Endothelial cell of umbilical vein (primary cell): Measurements from ENCODE around the gene NSFL1C.

Experiments
- EZH2 ChIP-seq: IDR thresholded peaks from 2 replicates; pipeline ENCODE4 v1.6.1; 2012; ENCODE audit warnings: borderline replicate concordance, low read depth, mild to moderate bottlenecking, moderate library complexity, low read length, inconsistent platforms; ENCODE audit not compliant: severe bottlenecking
- POLR2A ChIP-seq: IDR thresholded peaks from 2 replicates; pipeline ENCODE4 v1.6.1; 2012; ENCODE audit warnings: low read depth, mild to moderate bottlenecking, control low read depth, low read length
- POLR2AphosphoS5 ChIP-seq: IDR thresholded peaks from 2 replicates; pipeline ENCODE4 v1.6.1; 2012; ENCODE audit warnings: low read depth, mild to moderate bottlenecking, control low read depth, low read length, moderate library complexity; ENCODE audit not compliant: insufficient read depth
- TF ChIP-seq, protein P1 (sequence below), 2 donors: IDR thresholded peaks; 1 replicate in 1 of 2; 2 replicates in 1 of 2; pipeline ENCODE4 v1.5.1; 2011; ENCODE audit warnings: low read length in 2 of 2, mild to moderate bottlenecking in 2 of 2, moderate library complexity in 2 of 2, control low read depth in 1 of 2, inconsistent platforms in 1 of 2, low read depth in 1 of 2; ENCODE audit not compliant: insufficient read depth in 1 of 2; ENCODE audit errors: extremely low read depth in 1 of 2
- TF ChIP-seq, protein P2 (sequence below): IDR thresholded peaks from 2 replicates; pipeline ENCODE4 v1.6.1; 2011; ENCODE audit not compliant: insufficient read depth, insufficient read length

DNA sequence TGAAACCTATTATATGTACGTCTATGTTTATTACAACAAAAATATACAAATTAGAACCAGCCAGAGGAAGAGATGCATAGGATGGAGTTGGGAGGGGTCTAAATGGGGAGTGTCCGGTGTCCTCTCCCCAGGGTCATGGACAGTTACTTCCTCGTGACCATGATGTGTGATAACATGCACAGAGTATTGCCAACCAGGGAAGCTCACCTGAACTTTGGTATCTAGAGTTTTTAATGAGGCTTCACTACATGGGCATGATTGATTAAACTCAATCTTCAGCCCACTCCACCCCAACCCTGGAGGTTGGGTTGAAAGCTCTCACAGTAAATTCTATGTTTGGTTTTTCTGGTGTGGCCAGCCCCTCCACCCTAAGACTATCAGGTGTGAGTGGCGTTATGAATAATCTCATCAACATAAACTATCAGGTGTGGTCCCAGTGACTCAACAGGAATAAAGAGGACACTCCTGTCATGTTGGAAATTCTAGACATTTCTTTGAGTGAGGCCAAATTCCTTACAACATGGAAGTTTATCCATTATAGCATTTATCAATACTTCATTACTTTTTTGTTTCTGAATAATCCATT, 37.4 kb downstream of the NSFL1C start:
- TF ChIP-seq POLR2AphosphoS5 (no peak), EZH2 (no peak), POLR2A (no peak)
- TF ChIP-seq, protein P1, sequence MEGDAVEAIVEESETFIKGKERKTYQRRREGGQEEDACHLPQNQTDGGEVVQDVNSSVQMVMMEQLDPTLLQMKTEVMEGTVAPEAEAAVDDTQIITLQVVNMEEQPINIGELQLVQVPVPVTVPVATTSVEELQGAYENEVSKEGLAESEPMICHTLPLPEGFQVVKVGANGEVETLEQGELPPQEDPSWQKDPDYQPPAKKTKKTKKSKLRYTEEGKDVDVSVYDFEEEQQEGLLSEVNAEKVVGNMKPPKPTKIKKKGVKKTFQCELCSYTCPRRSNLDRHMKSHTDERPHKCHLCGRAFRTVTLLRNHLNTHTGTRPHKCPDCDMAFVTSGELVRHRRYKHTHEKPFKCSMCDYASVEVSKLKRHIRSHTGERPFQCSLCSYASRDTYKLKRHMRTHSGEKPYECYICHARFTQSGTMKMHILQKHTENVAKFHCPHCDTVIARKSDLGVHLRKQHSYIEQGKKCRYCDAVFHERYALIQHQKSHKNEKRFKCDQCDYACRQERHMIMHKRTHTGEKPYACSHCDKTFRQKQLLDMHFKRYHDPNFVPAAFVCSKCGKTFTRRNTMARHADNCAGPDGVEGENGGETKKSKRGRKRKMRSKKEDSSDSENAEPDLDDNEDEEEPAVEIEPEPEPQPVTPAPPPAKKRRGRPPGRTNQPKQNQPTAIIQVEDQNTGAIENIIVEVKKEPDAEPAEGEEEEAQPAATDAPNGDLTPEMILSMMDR (IDR thresholded peaks at IDR 0.05; ENCODE audit: extremely low read depth in 1 of 2, insufficient read depth in 1 of 2, low read depth in 1 of 2, low read length in 2 of 2): no peak
- TF ChIP-seq, protein P2, sequence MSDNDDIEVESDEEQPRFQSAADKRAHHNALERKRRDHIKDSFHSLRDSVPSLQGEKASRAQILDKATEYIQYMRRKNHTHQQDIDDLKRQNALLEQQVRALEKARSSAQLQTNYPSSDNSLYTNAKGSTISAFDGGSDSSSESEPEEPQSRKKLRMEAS: no peak
